ENCODE measurements around the gene ABCC4. TPM values are rescaled to one million over a fixed set of nuclear protein-coding genes. Genes with fewer than 3 reads are reported as not detected.
A peak's percentile ranks its signal among the peaks of the same experiment; 100 is the strongest.

The ABCC4 gene
- total RNA-seq = 10 to 100 TPM in 1 of 4 donors, 1 to 10 TPM in 3; 2.5 to 12.6 (median 6.0) TPM

GRCh38 chr13:95301183-95301967 lies at the start of gene ABCC4:
TSS of gene ABCC4 (minus strand) at chr13:95301451. CDS start at chr13:95301314, 137 bp downstream.
- no peak for DNase-seq
- H3K27ac ChIP-seq = peak within 1 kb of the TSS; percentile 74 to 87 (median 80)
- intact Hi-C loops (cut with DNase I) = no loop called here
- peak within 1 kb of the TSS; percentile 63 to 86 (median 83) for H3K4me3 ChIP-seq
- no peaks in the 10 kb centered on the region for H3K27me3 ChIP-seq
- peaks cover 0 to 33% (median 4%) of the 10 kb centered on the region in 3 donors for H3K4me1 ChIP-seq
- TF ChIP-seq POLR2A (IDR thresholded peaks at IDR 0.05) (peak in 1 of 4 donors; percentile 3), CTCF (IDR thresholded peaks at IDR 0.05) (no peak)
- no peaks in the 10 kb centered on the region for H3K36me3 ChIP-seq
- H3K9me3 ChIP-seq = no peaks in the 10 kb centered on the region
- WGBS, 2 donors = 1% methylated on average over 22 of the region's 98 CpGs; no CpG with 5 or more reads in 1 of the 2 donors

- Histone ChIP-seq H3K36me3 (no peaks in the 10 kb centered on the region), H3K4me3 (no peak overlapping the region), H3K27me3 (no peaks in the 10 kb centered on the region), H3K9me3 (no peaks in the 10 kb centered on the region), H3K27ac (no peak overlapping the region), H3K4me1 (no peaks in the 10 kb centered on the region)
- TF ChIP-seq CTCF (IDR thresholded peaks at IDR 0.05) (no peak), POLR2A (IDR thresholded peaks at IDR 0.05) (no peak)
- no peak for DNase-seq
- intact Hi-C loops (cut with DNase I) = no loop called here
- 41 to 72% methylated on average over 2 to 4 of the region's 4 CpGs for WGBS, 2 donors
Measured at GRCh38 chr13:95349267-95349666, 48.0 kb upstream of the ABCC4 start.

GRCh38 chr13:95343944-95344343 lies 42.7 kb upstream of the ABCC4 start:
- no peak for DNase-seq
- no peak overlapping the region for H3K27ac ChIP-seq
- intact Hi-C loops (cut with DNase I) = no loop called here
- no peak overlapping the region for H3K4me3 ChIP-seq
- H3K36me3 ChIP-seq = no peaks in the 10 kb centered on the region
- 27 to 48% methylated on average over 2 to 3 of the region's 3 CpGs for WGBS, 2 donors
- H3K27me3 ChIP-seq = no peaks in the 10 kb centered on the region
- TF ChIP-seq CTCF (IDR thresholded peaks at IDR 0.05) (no peak), POLR2A (IDR thresholded peaks at IDR 0.05) (no peak)
- H3K4me1 ChIP-seq = no peaks in the 10 kb centered on the region
- H3K9me3 ChIP-seq = no peaks in the 10 kb centered on the region

- no peak for DNase-seq
- Histone ChIP-seq H3K27me3 (no peaks in the 10 kb centered on the region), H3K36me3 (no peaks in the 10 kb centered on the region), H3K27ac (no peak overlapping the region), H3K9me3 (no peaks in the 10 kb centered on the region), H3K4me3 (no peak overlapping the region), H3K4me1 (no peaks in the 10 kb centered on the region)
- 77 to 94% methylated on average over 2 to 4 of the region's 5 CpGs for WGBS, 2 donors
- intact Hi-C loops (cut with DNase I) = no loop called here
- TF ChIP-seq CTCF (IDR thresholded peaks at IDR 0.05) (no peak), POLR2A (IDR thresholded peaks at IDR 0.05) (no peak)
Measured at GRCh38 chr13:95341441-95341840, 40.2 kb upstream of the ABCC4 start.

GRCh38 chr13:95338905-95339304 lies 37.7 kb upstream of the ABCC4 start:
- H3K9me3 ChIP-seq = no peaks in the 10 kb centered on the region
- H3K4me1 ChIP-seq = no peaks in the 10 kb centered on the region
- no peak for DNase-seq
- H3K4me3 ChIP-seq = no peak overlapping the region
- WGBS, 2 donors = 88 to 97% methylated on average over 3 of the region's 3 CpGs
- TF ChIP-seq CTCF (IDR thresholded peaks at IDR 0.05) (no peak), POLR2A (IDR thresholded peaks at IDR 0.05) (no peak)
- intact Hi-C loops (cut with DNase I) = no loop called here
- no peaks in the 10 kb centered on the region for H3K27me3 ChIP-seq
- H3K27ac ChIP-seq = no peak overlapping the region
- no peaks in the 10 kb centered on the region for H3K36me3 ChIP-seq
